HG02759 (cell line): ENCODE results near the gene GNAI1.

ENCODE experiments used
- ATAC-seq: cut with Tn5 transposase; IDR thresholded peaks from one replicate; pipeline ENCODE4 v1.9.1; 2021; ENCODE audit warnings: mild to moderate bottlenecking, moderate library complexity; ENCODE audit not compliant: unreplicated experiment

Gene GNAI1

GRCh38 chr7:80134536-80135308 lies at the start of gene GNAI1:
GNAI1 (plus strand) TSS chr7:80134831; CDS start chr7:80135161, 330 bp downstream.
- peak; percentile 56 for ATAC-seq

- ATAC-seq = no peak
These were observed 47.4 kb upstream of the GNAI1 start for GRCh38 chr7:80087051-80087770.

GRCh38 chr7:80087771-80088170 lies 46.9 kb upstream of the GNAI1 start:
- no peak for ATAC-seq

GRCh38 chr7:80088705-80089104 lies 45.9 kb upstream of the GNAI1 start:
- ATAC-seq = no peak

GRCh38 chr7:80089366-80089765 lies 45.3 kb upstream of the GNAI1 start:
- no peak for ATAC-seq

- no peak for ATAC-seq
These were observed 41.3 kb upstream of the GNAI1 start for GRCh38 chr7:80093349-80093748.

- ATAC-seq = no peak
These were observed 39.1 kb upstream of the GNAI1 start for GRCh38 chr7:80095545-80095944.

DNA sequence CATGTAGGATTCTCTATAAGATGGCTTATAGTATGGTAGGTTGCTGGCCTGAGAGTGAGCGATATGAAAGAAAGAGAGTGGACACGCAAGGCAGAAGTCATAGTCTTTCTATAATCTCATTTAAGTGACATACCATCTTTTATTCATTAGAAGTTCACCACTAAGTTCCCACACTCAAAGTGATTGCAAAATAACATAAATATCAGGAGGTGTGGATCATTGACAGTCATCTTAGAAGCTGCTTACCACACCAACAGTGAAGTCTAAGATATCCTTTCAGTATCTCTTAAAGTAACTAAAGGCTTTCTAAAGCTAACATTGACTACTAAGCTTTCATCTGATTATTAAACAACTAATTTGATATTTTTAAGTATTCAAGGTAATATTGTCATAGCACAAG lies 36.9 kb upstream of the GNAI1 start:
- ATAC-seq = no peak

GRCh38 chr7:80098795-80099194 lies 35.8 kb upstream of the GNAI1 start:
- no peak for ATAC-seq

DNA sequence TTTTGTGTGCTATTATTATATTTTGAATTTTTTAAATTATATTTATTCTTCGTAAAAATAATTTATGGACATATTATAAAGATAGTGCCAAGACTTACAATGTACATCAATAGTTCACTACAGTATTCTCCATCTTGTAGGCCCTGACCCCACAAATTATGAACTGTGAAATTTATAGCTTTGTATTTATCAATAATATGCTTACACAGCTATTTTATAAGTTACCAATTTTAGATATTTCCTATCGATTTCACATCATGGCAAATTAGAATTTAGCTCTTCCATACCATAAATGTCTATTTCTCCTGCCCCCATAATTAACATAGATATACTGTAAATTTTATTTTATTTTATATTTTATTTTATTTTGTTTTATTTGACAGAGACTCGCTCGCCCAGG lies 34.4 kb upstream of the GNAI1 start:
- ATAC-seq = no peak

- ATAC-seq = no peak
These were observed 28.8 kb upstream of the GNAI1 start for GRCh38 chr7:80105701-80106408.

- no peak for ATAC-seq
These were observed 28.0 kb upstream of the GNAI1 start for GRCh38 chr7:80106498-80107113.

DNA sequence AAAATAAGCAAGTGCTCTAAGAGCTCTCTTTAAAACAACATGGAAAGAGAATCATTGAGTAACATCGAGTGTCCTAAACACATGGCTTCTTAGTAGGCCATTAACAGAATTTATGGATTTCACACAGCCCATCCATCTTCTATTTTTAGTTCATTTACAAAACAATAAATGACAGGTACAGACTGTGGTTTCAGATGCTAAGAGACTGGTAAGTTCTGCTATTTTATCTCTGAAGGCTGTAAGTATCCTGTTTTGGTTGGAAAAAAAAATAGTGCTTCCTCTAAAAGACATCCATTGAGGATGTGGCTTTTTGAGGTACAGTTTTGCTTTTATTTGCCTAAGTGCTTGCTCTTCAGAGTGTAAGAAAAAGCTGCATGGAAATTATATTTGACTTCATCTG lies 27.4 kb upstream of the GNAI1 start:
- ATAC-seq = no peak

DNA sequence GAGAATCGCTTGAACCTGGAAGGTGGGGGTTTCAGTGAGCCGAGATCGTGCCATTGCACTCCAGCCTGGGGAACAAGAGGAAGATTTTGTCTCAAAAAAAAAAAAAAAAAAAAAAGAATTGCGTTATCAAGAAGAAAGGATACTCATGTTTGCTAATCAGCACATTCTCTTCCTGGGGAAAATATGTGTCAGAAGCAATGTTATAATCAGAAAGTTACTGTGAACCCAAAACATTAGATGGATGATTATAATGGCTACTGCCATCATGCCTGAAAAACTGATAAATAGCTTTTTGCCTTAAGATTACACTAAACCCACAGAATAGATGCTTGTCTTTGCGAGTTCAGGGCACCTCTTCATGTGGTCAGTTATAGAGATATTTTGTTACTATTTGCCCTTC lies 24.3 kb upstream of the GNAI1 start:
- no peak for ATAC-seq

GRCh38 chr7:80114159-80114558 lies 20.5 kb upstream of the GNAI1 start:
- ATAC-seq = no peak

DNA sequence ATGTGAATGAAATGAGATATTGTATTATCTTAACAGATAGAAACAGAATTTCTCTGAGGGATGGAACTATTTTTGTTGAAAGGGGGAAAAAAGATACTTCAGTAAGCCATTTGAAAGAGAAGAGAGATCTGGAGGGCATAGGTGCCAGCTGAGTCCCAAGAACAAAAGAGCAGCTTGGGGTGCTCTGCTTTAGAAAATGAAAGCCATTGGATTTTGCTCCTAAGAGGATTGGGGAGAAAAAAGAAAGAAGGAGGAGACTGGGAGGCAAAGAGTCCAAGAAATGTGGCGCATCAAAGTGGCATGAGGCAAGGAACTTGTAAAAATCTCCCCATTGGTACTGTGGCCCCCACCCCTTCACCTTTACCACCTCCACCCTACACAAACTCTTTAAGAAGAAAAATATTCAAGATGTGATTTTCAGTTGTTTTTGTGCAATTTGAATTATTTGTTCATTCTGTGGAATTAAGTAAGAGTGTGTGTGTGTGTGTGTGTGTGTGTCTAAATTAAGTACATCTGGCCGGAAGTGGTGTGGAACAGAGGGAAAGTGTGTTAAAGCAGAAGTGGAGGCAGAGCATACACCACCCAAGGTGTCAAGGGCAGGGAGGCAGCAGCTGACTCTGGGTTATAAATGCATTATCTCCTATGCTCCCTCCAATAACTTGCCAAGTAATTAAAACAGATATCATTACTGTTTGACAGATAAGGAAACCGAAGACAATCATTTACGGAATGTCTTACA lies 9.9 kb upstream of the GNAI1 start:
- ATAC-seq = no peak

DNA sequence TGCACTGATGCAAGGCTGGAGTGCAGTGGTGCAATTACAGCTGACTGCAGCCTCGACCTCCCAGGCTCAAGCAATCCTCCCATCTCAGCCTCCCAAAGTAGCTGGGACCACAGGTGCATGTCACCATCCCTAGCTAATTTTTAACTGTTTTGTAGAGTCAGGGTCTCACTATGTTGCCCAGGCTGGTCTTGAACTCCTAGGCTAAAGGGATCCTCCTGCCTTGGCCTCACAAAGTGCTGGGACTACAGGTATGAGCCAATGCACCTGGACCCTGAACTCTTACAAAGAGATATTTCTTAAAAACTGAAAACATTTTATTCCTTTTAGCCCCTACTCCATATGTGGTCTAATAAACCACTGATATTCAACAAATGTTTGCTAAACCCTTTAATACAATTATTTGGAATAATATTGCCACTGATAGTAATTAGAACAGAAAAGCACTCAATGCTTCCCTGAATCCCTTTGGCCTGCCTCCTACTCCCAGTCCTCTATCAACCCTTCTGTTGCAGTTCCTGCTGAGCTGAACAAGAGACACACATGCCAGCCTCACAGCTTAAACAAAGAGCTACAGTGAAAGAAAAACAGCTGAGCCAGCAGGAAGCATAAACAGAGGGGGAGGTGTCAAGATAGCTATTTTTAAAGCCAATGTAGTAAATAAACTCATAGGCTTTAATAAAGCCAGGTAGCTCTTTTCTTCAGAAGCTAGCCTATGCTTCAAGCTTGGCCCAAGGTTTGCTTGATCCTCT lies 7.0 kb upstream of the GNAI1 start:
- ATAC-seq = no peak

- no peak for ATAC-seq
These were observed 5.7 kb upstream of the GNAI1 start for GRCh38 chr7:80128918-80129317.

GRCh38 chr7:80129785-80130184 lies 4.8 kb upstream of the GNAI1 start:
- no peak for ATAC-seq
